CD4-positive, alpha-beta T cell (primary cell): ENCODE results near the gene MPHOSPH9. TPM values are rescaled to one million over a fixed set of nuclear protein-coding genes. Genes with fewer than 3 reads are reported as not detected.

Experiments used
- ATAC-seq: fragments of 200-7000 bp; cut with Tn5 transposase; one replicate; pipeline ENCODE4 v1.10.0; 2022; ENCODE audit warnings: mild to moderate bottlenecking; ENCODE audit not compliant: poor library complexity
- CTCF ChIA-PET: fragments of 350-600 bp; sonication (Branson Sonifier 250); formaldehyde crosslinking; loops from one replicate; lab custom pipeline; 2021; ENCODE audit warnings: antibody characterized with exemption, inconsistent platforms; lab: Charles Lee
- POLR2A ChIA-PET: fragments of 350-600 bp; sonication (Branson Sonifier 250); formaldehyde crosslinking; loops from one replicate; lab custom pipeline; 2021; ENCODE audit warnings: antibody characterized with exemption, inconsistent platforms; lab: Charles Lee
- DNase-seq, 14 experiments: peaks; one replicate each; pipeline ENCODE4 v3.0.0-alpha.2; 2013 to 2020; ENCODE audit warnings: mixed read lengths in 2 of 14
- H3K27ac ChIP-seq, 2 donors: one replicate each; pipeline versions ENCODE4 v1.5.1 to v1.7.0; 2013; ENCODE audit warnings: low read length in 2 of 2, low read depth in 1 of 2, mild to moderate bottlenecking in 1 of 2
- H3K27me3 ChIP-seq, 2 experiments: 1 replicate in 1 of 2; 2 replicates in 1 of 2; pipeline versions ENCODE4 v1.6.1 to v1.7.0; 2013; ENCODE audit warnings: low read length in 2 of 2, control low read depth in 1 of 2, mild to moderate bottlenecking in 1 of 2, moderate library complexity in 1 of 2; ENCODE audit not compliant: insufficient read depth in 2 of 2, control insufficient read depth in 1 of 2
- H3K36me3 ChIP-seq: one replicate; pipeline ENCODE4 v1.6.1; 2013; ENCODE audit warnings: low read length, control low read depth; ENCODE audit not compliant: insufficient read depth
- H3K4me1 ChIP-seq: one replicate; pipeline ENCODE4 v1.6.1; 2013; ENCODE audit warnings: low read length, control low read depth; ENCODE audit not compliant: insufficient read depth
- H3K4me3 ChIP-seq: one replicate; pipeline ENCODE4 v1.5.1; 2013; ENCODE audit warnings: mild to moderate bottlenecking, low read length, moderate library complexity
- H3K9me3 ChIP-seq, 2 experiments: 1 replicate in 1 of 2; 2 replicates in 1 of 2; pipeline versions ENCODE4 v1.6.1 to v1.7.0; 2013; ENCODE audit warnings: low read length in 2 of 2, mild to moderate bottlenecking in 2 of 2, control low read depth in 1 of 2, moderate library complexity in 1 of 2; ENCODE audit not compliant: control insufficient read depth in 1 of 2, insufficient read depth in 1 of 2
- H3K27ac Mint-ChIP-seq: one replicate; pipeline ENCODE4 v1.8.0; 2020; ENCODE audit warnings: mixed read lengths
- H3K27me3 Mint-ChIP-seq: one replicate; pipeline ENCODE4 v1.8.0; 2021; ENCODE audit warnings: mixed read lengths
- H3K36me3 Mint-ChIP-seq: one replicate; pipeline ENCODE4 v1.8.0; 2021; ENCODE audit warnings: low read depth, mixed read lengths
- H3K4me1 Mint-ChIP-seq: one replicate; pipeline ENCODE4 v1.8.0; 2021; ENCODE audit warnings: low read depth, mixed read lengths
- H3K4me3 Mint-ChIP-seq: one replicate; pipeline ENCODE4 v1.8.0; 2020; ENCODE audit warnings: mild to moderate bottlenecking, mixed read lengths
- H3K9me3 Mint-ChIP-seq: one replicate; pipeline ENCODE4 v1.8.0; 2020; ENCODE audit warnings: mixed read lengths
- intact Hi-C, 2 experiments: fragments of 100-400 bp; cut with DNase I in 1 of 2; cut with micrococcal nuclease in 1 of 2; formaldehyde crosslinking; loops; one replicate each; pipeline versions ENCODE4 v1.15.1 to v1.9.0; 2023 to 2025; cut with DNase I, micrococcal nuclease
- total RNA-seq, 174 experiments: library from RNA in 2 of 174; stranded (reverse) in 2 of 174; gene quantifications; one replicate each; pipeline ENCODE4 v1.2.3 and lab custom pipeline; 2021 to 2026
- TF ChIP-seq, protein P1 (sequence below): fragments of 200-600 bp; IDR thresholded peaks from one replicate; pipeline ENCODE4 v1.8.0; 2022; ENCODE audit warnings: antibody characterized with exemption, mild to moderate bottlenecking

Gene MPHOSPH9
- total RNA-seq, 2 experiments from 2014 or later: 80.9 to 84.5 TPM

DNA sequence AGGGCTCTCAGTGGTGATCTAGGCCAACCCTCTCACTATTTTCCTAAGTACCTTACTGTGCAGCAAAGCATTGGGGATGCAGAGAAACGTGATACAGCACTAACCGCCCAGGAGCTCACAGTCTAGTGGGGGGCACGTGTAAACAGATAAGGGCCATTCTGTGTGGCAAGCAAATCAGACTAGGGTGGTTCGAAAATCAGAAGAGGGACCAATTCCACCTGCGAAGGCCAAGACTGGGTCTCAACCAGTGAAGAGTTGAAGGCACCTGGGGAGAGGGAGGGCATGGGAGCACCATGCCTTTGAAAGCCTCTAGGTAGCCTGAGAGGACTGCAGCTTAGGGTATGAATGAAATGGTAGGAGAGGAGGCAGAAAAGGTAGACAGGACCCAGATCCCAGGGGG, 84.3 kb downstream of the MPHOSPH9 start:
- Histone ChIP-seq H3K4me3 (no peak overlapping the region), H3K27me3 (no peaks in the 10 kb centered on the region), H3K36me3 (no peaks in the 10 kb centered on the region), H3K9me3 (no peaks in the 10 kb centered on the region), H3K4me1 (peaks cover 27% of the 10 kb centered on the region), H3K27ac (no peak overlapping the region)
- H3K27me3 Mint-ChIP-seq: no peaks in the 10 kb centered on the region
- no peaks in the 10 kb centered on the region for H3K9me3 Mint-ChIP-seq
- no peak for ATAC-seq
- no peak for DNase-seq
- peak overlapping the region; percentile 85 for H3K4me3 Mint-ChIP-seq
- TF ChIP-seq, protein P1, sequence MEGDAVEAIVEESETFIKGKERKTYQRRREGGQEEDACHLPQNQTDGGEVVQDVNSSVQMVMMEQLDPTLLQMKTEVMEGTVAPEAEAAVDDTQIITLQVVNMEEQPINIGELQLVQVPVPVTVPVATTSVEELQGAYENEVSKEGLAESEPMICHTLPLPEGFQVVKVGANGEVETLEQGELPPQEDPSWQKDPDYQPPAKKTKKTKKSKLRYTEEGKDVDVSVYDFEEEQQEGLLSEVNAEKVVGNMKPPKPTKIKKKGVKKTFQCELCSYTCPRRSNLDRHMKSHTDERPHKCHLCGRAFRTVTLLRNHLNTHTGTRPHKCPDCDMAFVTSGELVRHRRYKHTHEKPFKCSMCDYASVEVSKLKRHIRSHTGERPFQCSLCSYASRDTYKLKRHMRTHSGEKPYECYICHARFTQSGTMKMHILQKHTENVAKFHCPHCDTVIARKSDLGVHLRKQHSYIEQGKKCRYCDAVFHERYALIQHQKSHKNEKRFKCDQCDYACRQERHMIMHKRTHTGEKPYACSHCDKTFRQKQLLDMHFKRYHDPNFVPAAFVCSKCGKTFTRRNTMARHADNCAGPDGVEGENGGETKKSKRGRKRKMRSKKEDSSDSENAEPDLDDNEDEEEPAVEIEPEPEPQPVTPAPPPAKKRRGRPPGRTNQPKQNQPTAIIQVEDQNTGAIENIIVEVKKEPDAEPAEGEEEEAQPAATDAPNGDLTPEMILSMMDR: no peak
- intact Hi-C loops: loop anchor here in 1 of 2 experiments (2.0 to 5.0 kb wide), 2 partner anchors 36 to 72 kb away; no protein-coding TSS in a partner anchor
- ChIA-PET CTCF (interaction anchor here (1.2 kb wide), 1 partner anchor 89 kb away, joined by 3 read pairs; no protein-coding TSS in a partner anchor), POLR2A (interaction anchor here (0.8 to 5.6 kb wide), 6 partner anchors 27 to 105 kb away, joined by 3 to 49 read pairs (median 22); partner anchors contain the start of genes MPHOSPH9 and MTRFR)
- peaks cover 69% of the 10 kb centered on the region for H3K4me1 Mint-ChIP-seq
- H3K36me3 Mint-ChIP-seq: peaks cover 11% of the 10 kb centered on the region
- H3K27ac Mint-ChIP-seq: peak overlapping the region; percentile 89

DNA sequence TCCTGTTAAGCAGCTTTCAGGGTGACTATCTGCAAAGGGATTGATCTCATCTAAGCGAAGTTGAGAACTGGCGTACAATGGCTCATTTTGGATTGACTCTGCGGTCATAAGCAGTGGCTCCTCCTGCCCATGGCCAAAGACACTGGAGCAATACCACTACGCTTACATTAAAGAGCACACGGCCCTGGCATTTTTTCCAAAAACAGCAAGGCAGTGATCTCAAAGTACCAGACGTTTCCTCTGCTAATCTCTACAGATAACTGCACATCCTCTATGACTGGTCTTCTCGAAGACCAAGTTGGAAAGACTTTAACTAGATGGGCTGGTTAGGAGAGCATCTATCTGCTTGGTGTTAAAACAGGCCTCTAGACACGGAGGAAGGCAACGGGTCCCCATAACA, 84.7 kb downstream of the MPHOSPH9 start:
- ChIA-PET POLR2A (interaction anchor here (0.6 to 5.5 kb wide), 5 partner anchors 26 to 104 kb away, joined by 3 to 49 read pairs (median 7); partner anchors contain the start of genes MPHOSPH9 and MTRFR), CTCF (interaction anchor here (1.2 kb wide), 1 partner anchor 90 kb away, joined by 3 read pairs; no protein-coding TSS in a partner anchor)
- DNase-seq (no peak), ATAC-seq (no peak)
- no peaks in the 10 kb centered on the region for H3K36me3 ChIP-seq
- H3K9me3 Mint-ChIP-seq: no peaks in the 10 kb centered on the region
- TF ChIP-seq, protein P1: no peak
- H3K36me3 Mint-ChIP-seq: peaks cover 11% of the 10 kb centered on the region
- peak overlapping the region; percentile 85 for H3K4me3 Mint-ChIP-seq
- no peak overlapping the region for H3K4me3 ChIP-seq
- H3K27me3 Mint-ChIP-seq: no peaks in the 10 kb centered on the region
- no peaks in the 10 kb centered on the region for H3K27me3 ChIP-seq
- H3K9me3 ChIP-seq: no peaks in the 10 kb centered on the region
- H3K27ac ChIP-seq: no peak overlapping the region
- H3K4me1 ChIP-seq: peaks cover 27% of the 10 kb centered on the region
- peaks cover 70% of the 10 kb centered on the region for H3K4me1 Mint-ChIP-seq
- peak overlapping the region; percentile 89 for H3K27ac Mint-ChIP-seq
- intact Hi-C loops: loop anchor here in 1 of 2 experiments (2.0 to 5.0 kb wide), 2 partner anchors 36 to 71 kb away; no protein-coding TSS in a partner anchor

DNA sequence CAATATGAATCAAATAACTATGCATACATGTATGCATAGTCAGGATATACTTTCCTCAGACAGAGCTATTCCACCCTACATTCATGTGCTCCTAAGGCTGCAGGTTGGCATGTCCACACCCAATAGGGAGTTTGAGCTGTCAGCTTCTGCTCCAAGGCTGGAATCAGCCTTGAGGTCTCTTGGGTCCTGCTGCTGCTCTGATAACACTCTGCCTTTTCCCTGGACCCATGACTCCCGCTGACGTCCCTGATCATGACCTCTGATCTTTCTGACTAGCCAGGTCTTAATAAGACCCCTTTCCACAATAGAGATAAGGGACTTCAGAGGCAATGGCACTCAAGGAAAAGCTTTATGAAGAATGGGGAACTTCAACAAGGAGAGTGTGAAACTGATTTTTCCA, 87.7 kb downstream of the MPHOSPH9 start:
- ChIA-PET CTCF (interaction anchor here (1.3 kb wide), 1 partner anchor 17 kb away, joined by 3 read pairs; no protein-coding TSS in a partner anchor), POLR2A (no interaction called here)
- Histone ChIP-seq H3K9me3 (no peaks in the 10 kb centered on the region), H3K36me3 (no peaks in the 10 kb centered on the region), H3K27me3 (no peaks in the 10 kb centered on the region), H3K4me1 (peaks cover 17% of the 10 kb centered on the region), H3K27ac (peak overlapping the region in 1 of 2 donors; percentile 4), H3K4me3 (no peak overlapping the region)
- H3K4me1 Mint-ChIP-seq: peaks cover 74% of the 10 kb centered on the region
- H3K9me3 Mint-ChIP-seq: no peaks in the 10 kb centered on the region
- TF ChIP-seq, protein P1: no peak
- ATAC-seq: no peak
- H3K4me3 Mint-ChIP-seq: no peak overlapping the region
- H3K36me3 Mint-ChIP-seq: peaks cover 11% of the 10 kb centered on the region
- no peak for DNase-seq
- H3K27me3 Mint-ChIP-seq: no peaks in the 10 kb centered on the region
- intact Hi-C loops: loop anchor here in 1 of 2 experiments (5.0 kb wide), 1 partner anchor 33 kb away; no protein-coding TSS in a partner anchor
- peak overlapping the region; percentile 61 for H3K27ac Mint-ChIP-seq
